Measurements from ENCODE around the gene TSPYL4. TPM values are rescaled to one million over a fixed set of nuclear protein-coding genes. Genes with fewer than 3 reads are reported as not detected.
"Not testable (repeated sequence)": the region's sequence is repeated elsewhere in the genome, so short reads cannot be mapped to it uniquely, and the experiment has no call there.

TSPYL4 gene
- 29.4 TPM for total RNA-seq
- long read RNA-seq, full-length matches to known transcripts: 6 of 7 reads
- long read RNA-seq, partial matches to known transcripts: 0 of 7 reads
- long read RNA-seq, other reads (novel, unspliced or antisense): 1 of 7 reads

DNA sequence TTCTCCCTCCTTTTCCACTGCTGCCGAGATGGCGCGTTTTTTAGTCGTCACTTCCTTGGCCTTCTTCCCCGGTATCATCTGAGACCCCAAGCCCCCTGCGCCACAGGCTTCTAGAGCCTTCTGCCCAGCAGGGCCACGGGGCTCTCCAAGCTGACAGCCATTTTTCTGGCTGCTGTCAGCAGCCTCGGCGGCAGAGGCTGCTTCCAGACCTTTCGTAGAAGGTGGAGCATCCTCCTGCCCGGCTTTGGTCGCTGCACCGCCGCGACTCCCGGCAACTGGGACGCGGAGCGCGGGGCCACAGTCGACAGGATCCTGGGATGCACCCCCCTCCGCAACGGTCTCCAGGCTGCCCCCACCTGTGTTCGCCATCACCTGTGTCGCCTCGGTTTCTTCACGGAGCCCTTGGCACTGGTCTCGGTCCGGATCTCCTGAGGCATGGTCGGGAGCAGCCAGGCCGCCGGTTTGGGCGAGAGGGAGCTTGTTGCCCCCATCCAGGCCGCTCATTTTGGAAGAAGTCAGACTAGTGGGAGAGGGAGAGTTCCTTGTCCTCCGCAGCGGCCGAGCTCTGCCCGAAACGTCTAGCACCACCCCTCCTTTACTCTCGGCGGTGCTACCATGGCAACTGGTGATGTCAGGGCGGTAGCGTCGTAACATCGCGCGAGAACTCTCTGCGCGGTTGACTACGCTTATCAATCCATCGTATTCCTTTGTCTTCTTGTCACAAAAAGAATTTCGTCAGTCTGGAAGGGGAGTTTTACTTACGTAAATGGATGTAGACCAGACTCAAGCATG is at the start of gene TSPYL4:
Gene TSPYL4, minus strand, starts transcription at position 571 of the 792 bp plus-strand sequence. Its CDS starts 67 bp downstream, at position 504.
- intact Hi-C loops (cut with micrococcal nuclease): no loop called here
- DNase-seq: peak; percentile 95
- ATAC-seq: peak; percentile 98

DNA sequence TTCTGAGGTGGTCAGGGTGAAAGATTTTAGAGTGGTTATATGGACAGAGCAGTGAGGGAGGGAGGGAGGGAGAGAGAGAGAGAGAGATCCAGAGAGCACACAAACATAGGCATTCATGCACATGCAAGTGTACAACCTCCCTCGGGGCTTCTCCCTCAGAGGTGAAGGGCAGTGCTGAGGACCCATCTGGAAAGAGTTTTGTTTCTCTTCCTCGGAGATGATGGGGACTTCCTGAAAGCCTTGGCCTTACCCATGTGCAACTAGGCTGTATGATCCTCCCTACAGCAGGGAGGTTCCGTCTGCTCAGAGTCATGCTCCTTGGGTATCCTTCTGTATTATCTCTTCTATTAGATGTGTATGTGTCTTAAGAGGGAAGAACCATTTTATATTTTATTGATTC is 47.2 kb upstream of the TSPYL4 start:
- DNase-seq (no peak), ATAC-seq (no peak)
- intact Hi-C loops (cut with micrococcal nuclease): no loop called here

DNA sequence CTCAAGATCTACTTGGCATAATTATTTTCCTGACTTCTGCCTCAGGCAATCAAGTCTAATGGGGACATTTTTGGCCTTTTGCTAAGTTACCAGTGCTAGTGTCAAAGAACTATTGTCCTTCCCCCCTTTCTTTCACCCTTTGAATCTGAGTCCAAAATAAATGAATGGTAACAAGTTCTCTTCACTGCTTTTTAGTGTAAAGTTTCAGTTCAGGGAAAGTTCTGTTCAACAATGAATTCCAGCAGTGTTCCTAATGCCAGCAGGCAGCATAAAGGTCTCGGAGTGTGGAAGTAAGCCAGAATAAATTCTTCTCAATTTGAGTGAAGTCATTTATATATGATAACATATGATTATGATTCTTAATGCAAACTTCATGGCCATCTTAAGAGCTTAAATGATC is 46.7 kb upstream of the TSPYL4 start:
- intact Hi-C loops (cut with micrococcal nuclease): no loop called here
- ATAC-seq (no peak), DNase-seq (no peak)

DNA sequence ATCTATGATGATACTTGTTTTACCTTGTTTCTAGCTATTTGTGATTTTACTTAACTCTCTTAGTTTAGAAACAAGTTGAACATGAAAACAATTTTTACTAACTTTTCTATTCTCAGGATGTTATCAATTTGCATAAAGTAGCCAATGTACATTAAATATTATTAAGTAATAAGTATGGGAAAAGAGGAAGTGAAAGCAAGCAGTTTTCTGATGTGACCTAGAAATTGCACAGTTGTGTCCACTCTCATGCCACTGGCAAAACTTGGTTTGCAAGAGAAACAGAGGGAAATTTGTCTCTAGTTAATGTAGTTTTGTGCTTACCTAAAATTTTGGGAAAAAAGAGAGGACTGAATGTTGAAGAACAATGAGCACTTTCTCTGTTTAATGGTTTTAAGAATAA is 45.1 kb upstream of the TSPYL4 start:
- intact Hi-C loops (cut with micrococcal nuclease): loop anchor here (10.0 kb wide), 1 partner anchor 146 kb away; no protein-coding TSS in a partner anchor
- no peak for DNase-seq
- ATAC-seq: no peak

DNA sequence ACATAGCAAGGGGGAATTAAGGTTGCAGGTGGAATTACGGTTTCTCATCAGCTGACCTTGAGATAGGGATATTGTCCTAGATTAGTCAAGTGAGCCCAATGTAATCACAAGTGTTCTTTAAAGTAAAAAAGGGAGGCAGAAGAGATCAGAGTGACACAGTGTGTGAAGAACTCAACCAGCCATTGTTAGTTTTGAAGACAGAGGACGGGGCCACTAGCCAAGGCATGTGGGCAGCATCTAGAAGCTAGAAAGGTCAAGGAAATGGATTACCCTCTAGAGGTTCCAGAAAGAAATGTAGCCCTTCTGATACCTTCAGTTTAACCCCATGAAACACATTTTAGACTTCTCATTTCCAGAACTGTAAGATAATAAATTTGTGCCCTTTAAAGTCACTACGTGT is 44.4 kb upstream of the TSPYL4 start:
- ATAC-seq: no peak
- intact Hi-C loops (cut with micrococcal nuclease): loop anchor here (10.0 kb wide), 1 partner anchor 147 kb away; no protein-coding TSS in a partner anchor
- no peak for DNase-seq

DNA sequence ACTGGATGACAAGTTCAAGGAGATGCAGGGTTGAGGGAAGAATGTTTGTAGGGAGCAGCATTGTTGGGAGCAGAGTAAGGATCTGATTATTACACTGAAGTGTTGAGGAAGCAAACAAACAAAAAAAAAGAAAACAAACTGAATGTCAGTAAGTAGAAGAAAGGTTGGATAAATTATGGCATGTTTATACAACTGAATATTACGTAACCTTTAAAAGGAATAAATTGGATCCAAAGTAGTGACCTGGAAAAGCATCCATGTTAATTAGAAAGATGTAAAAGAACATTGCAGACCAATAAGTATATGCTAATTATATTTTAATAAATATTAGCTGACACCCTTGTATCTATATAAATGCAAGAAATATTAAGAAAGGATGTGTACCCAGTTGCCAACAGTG is 38.7 kb upstream of the TSPYL4 start:
- intact Hi-C loops (cut with micrococcal nuclease): loop anchor here (10.0 kb wide), 1 partner anchor 152 kb away; no protein-coding TSS in a partner anchor
- DNase-seq: no peak

DNA sequence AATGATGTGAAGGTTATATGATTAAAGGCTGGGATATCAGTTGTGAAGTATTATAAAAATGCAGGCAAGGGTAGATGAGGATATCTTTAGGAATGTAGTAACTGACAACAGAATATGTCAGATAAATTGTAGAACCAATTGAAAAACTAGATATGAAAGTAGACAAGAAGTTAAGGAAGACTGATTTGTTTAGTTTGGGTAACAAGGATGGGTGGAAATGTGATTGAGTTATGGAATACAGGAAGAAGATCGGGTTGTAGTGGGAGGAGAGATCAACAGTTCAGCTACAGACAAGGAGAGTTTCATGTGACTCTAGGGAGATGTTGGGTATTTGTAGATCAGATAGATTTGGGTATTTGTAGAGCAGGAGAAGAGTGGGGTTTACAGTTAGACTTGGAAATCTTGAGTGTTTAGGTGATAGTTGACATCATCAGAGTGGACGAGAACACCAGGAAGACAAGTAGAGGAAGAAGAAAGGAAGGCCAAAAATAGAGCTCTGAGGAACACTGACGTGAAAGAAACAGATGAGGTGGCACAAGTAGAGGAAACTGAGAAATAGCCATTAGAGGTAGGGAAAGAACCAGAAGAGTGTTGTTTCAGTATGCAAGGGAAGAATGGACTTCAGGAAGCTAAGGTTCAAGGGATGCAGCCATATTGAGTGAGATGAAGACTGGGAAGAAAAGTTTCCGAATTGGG is 38.0 kb upstream of the TSPYL4 start:
- intact Hi-C loops (cut with micrococcal nuclease): loop anchor here (10.0 kb wide), 1 partner anchor 153 kb away; no protein-coding TSS in a partner anchor
- no peak for DNase-seq

More for the DNA sequence above, 38.7 kb upstream of the TSPYL4 start:
- ATAC-seq: no peak

DNA sequence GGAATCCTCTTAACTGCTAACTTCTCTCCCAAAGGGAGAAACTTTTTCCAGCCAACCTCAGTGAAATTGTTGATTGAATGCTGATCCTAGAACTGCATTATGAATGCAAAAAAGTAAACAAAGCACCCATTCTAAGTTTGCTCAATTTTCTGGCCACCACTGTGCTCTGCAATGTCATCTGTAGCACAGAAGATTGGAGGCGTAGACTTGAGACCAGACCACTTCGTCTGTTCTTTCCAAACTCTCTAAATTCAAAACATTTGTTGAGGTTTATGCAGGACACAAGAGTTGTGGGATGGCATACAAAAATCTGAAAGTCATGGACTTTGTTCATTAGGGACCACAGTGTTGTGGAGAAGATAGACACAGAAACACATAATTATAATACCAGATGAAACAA is 36.9 kb upstream of the TSPYL4 start:
- no peak for ATAC-seq
- intact Hi-C loops (cut with micrococcal nuclease): loop anchor here (10.0 kb wide), 1 partner anchor 154 kb away; no protein-coding TSS in a partner anchor
- DNase-seq: no peak

More for the DNA sequence above, 38.0 kb upstream of the TSPYL4 start:
- ATAC-seq: no peak

DNA sequence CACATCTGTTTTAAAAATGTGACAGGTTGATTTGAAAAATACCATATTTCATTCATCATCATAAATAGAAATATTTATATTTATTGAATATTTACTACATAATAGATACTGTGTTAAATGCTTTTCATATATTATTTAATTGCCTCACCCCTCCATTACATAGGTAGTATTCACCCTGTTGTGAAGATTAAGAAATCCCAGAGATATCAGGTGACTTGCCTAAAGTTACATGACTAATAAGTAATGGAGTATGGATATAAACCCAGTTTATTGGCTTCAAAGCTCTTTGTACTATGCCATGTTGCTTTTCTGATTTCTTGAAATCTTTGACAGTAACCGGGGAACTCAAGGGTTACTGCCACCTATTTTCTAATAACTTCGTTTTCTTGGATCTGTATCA is 36.0 kb upstream of the TSPYL4 start:
- intact Hi-C loops (cut with micrococcal nuclease): loop anchor here (10.0 kb wide), 2 partner anchors 155 to 245 kb away; no protein-coding TSS in a partner anchor
- DNase-seq: no peak
- no peak for ATAC-seq

DNA sequence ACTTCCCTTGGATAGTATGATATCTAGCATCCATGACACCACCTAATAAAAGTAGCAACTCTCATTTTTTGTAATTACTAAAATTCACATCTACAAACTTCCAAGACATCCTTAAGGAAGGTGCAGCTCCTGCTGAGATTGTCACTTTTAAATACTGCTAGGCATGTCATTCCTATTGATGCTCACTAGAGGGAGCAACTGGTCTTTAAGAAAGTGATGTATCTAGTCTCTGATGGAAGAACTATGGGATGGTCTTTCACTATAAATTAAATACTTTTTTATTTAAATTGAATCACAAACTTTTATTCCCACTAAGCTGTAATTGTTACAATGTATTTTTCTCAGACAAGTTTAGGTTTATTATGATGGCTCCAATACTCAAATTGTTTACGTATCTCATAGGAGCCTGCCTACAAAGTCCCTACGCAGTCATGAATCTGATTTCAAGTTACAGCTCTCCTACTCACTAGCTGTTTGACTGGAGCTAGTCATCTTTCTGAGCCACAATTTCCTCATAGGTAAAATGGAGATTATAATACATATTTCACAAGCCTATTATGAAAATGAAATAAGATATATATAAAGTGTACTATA is 33.9 kb upstream of the TSPYL4 start:
- intact Hi-C loops (cut with micrococcal nuclease): loop anchor here (10.0 kb wide), 1 partner anchor 247 kb away; no protein-coding TSS in a partner anchor
- DNase-seq: no peak
- peak; percentile 67 for ATAC-seq

DNA sequence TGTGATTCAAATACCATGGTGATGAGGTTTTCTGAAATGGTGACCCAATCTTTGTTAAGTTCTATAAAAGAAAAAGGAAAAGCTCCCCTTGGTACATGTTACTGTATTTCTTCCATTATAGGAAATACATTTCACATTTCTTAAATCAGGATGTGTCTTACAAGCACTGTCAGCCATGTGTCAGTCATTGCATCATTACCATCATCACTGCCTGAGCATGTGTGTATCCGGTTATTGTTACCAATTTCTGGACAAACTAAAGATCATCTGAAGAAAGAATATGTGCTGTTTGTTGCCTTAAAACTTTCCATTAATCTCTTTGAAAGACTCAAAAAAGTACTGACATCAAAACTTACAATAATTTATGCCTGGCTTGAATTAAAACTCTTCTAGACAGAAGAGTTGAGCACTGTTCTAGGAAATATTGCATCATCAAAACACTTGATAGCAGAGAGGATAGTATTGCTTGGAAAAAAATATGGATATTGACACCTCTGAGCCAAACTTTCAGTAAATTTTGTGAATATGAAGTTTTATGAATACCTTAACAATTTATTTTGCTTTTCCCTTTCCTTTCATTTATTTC is 33.0 kb upstream of the TSPYL4 start:
- intact Hi-C loops (cut with micrococcal nuclease): loop anchor here (10.0 kb wide), 1 partner anchor 248 kb away; no protein-coding TSS in a partner anchor
- DNase-seq (no peak), ATAC-seq (no peak)

DNA sequence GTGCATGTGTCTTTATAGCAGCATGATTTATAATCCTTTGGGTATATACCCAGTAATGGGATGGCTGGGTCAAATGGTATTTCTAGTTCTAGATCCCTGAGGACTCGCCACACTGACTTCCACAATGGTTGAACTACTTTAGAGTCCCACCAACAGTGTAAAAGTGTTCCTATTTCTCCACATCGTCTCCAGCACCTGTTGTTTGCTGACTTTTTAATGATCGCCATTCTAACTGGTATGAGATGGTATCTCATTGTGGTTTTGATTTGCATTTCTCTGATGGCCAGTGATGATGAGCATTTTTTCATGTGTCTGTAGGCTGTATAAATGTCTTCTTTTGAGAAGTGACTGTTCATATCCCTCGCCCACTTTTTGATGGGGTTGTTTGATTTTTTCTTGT is 31.1 kb upstream of the TSPYL4 start:
- ATAC-seq, DNase-seq: not testable (repeated sequence)
- intact Hi-C loops (cut with micrococcal nuclease): loop anchor here (10.0 kb wide), 1 partner anchor 250 kb away; no protein-coding TSS in a partner anchor

DNA sequence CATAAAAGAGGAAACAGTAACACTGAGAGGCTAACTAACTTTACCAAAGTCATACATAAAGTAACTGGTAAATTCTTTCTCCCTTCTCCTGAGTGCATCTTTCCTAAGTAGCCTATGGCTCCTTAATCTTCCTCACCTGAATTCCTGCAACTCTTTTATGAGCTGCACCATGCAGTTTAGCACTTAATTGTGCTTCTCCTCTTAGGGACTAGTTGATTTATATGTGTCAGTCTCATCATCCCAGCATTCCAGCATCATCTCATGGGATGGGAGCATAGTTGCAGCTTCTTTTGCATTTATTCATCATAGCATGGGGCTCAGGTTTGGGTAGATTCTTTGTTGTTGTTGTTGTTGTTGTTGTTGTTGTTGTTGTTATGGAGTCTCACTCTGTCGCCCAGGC is 29.3 kb upstream of the TSPYL4 start:
- intact Hi-C loops (cut with micrococcal nuclease): loop anchor here (10.0 kb wide), 1 partner anchor 252 kb away; no protein-coding TSS in a partner anchor

DNA sequence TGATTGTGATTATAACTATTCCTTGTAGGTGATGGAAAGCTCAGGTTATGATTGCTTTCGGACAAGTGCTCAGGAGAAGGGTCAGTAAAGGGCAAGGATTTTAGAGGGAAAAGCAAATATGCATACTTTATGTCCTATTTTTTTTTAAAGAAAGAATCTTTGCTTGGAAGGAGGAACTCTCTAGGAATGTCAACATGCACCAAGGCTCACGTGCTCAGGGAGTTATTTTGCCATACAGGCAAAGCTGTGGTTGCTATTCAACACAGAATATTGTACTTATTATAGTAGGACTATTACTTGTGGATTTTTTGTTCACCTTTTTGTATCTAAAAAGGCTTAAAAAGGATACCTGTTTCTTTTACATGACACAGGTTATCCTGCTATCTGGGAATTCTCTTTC is 28.8 kb upstream of the TSPYL4 start:
- intact Hi-C loops (cut with micrococcal nuclease): loop anchor here (10.0 kb wide), 1 partner anchor 252 kb away; no protein-coding TSS in a partner anchor
- no peak for ATAC-seq
- DNase-seq: no peak

More for the DNA sequence above, 29.3 kb upstream of the TSPYL4 start:
- no peak for DNase-seq
- no peak for ATAC-seq

DNA sequence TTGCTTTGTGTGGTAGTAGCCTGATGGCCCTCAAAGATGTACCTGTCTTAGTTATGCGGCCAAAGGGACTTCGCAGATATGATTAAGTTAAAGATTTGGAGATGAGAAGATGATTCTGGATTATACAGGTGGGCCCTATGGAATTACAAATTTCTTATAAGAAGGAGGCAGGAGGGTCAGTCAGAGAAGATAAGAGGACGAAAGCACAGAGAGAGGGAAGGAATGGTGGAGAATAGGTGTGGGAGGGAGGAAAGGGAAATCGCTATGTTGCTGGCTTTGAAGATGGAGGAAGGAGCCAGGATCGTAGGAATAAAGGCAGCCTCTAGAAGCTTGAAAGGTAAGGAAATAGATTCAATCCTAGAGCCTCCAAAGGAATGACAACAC is 27.1 kb upstream of the TSPYL4 start:
- ATAC-seq: no peak
- intact Hi-C loops (cut with micrococcal nuclease): loop anchor here (10.0 kb wide), 1 partner anchor 254 kb away; no protein-coding TSS in a partner anchor
- no peak for DNase-seq

DNA sequence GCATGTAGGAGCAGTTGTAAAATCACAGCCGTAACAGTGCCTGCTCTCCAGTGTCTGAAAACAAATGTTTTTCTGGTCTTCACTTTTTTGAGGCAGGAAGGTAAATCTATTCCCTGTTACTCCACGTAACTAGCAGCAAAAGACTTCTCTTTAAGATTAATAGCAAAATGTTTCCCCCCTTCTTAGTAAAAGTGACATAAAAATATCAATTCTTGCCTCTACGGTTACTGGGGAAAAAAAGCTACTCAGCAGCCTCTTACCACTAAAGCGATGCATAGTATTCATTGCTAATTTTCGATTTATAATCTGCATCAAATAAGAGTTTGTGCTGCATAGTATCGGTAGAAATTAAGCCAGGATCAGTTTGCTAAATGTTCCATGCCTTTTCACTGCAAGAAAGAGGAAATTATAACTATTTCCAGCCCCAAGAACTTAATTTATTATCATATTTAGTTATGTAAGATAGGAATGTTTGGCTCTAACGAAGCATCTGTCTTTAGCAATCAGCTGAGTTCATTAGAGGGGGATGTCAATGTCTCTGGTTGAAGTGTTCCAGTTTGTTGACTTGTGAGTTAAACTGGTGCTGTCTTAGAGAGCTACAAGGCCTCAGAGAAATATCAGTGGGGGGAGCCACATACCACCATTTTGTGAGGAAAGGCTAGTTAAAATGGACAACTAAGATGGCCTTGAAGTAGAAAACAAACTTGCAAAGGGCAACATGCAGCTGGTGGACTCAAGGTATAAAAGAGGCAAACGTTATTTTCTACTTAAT is 26.5 kb upstream of the TSPYL4 start:
- intact Hi-C loops (cut with micrococcal nuclease): loop anchor here (10.0 kb wide), 1 partner anchor 254 kb away; no protein-coding TSS in a partner anchor
- ATAC-seq (no peak), DNase-seq (no peak)

DNA sequence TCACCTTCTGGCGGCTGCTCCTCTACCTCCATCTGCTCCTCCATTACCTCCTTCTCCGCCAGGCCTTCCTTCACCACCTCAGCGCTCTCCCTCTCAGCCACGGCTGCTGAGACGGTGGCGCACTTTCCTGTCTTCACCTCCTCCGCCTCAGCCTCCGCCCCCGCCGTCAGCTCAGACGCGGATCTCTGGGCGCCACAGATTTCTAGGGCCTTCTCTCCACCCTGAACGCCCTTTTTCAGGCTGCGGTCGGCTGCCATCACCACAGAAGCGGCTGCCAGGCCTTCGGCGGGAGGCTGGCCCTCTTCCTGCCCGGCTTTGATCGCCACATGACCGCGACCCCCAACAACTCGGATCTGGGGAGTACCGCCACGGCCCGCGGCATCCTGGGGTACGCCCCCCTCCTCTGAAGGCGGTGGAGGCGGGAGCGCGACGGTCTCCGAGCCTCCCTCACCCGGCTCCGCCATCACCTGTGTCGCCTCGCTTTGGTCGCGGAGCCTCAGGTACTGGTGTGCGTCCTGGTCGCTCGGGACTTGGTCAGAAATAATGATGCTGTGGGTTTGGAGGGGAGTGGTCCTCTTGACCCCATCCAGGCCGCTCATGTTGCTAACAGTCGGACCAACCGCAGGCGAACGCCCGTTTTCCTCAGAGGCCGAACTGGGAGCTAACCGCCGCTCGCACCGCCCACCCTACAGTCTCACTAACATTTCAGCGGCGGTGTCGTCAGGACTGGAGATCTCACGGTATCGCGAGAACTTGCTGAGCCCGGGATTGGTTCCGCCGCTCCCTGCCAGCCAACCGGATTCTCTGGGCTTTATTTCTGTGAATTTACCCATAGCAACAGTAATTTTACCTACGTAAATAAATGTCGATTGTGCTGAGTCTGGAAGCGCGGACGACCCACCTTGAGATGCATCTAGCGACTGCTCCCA is 25.6 kb upstream of the TSPYL4 start, which contains the start of gene TSPYL1:
Gene TSPYL1, minus strand, starts transcription at position 699 of the 929 bp plus-strand sequence. Its CDS starts 100 bp downstream, at position 599.
- intact Hi-C loops (cut with micrococcal nuclease): loop anchor here (10.0 kb wide), 1 partner anchor 255 kb away; no protein-coding TSS in a partner anchor
- peak; percentile 97 for ATAC-seq
- DNase-seq: peak; percentile 96
